Keratinocyte (primary cell): ENCODE results near the gene RNU5B-1.

Source experiments
- EZH2 ChIP-seq: IDR thresholded peaks from one replicate; pipeline ENCODE4 v1.6.1; 2012; ENCODE audit warnings: inconsistent platforms, mild to moderate bottlenecking, low read length, moderate library complexity
- TF ChIP-seq, protein P1 (sequence below), 3 experiments: IDR thresholded peaks in 1 of 3; conservative IDR thresholded peaks in 1 of 3; optimal IDR thresholded peaks in 1 of 3; 2 replicates in 2 of 3; 3 replicates in 1 of 3; pipeline versions ENCODE3 to v1.5.1; 2011; ENCODE audit warnings: low read length in 3 of 3, mild to moderate bottlenecking in 3 of 3, moderate library complexity in 2 of 3, control low read depth in 1 of 3, inconsistent platforms in 1 of 3; ENCODE audit not compliant: insufficient read depth in 2 of 3; ENCODE audit errors: extremely low read depth in 1 of 3

DNA sequence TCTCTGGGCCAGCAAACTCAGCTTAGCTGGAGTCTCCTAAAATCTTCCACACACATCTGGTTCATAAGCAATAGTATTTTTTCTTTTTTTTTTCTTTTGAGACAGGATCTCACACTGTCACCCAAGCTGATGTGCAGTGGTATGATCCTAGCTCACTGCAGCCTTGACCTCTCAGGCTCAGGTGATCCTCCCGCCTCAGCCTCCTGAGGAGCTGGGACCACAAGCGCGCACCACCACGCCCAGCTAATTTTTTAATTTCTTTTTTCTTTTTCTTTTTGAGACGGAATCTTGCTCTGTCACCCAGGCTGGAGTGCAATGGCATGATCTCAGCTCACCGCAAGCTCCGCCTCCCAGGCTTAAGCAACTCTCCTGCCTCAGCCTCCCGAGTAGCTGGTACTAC is 34.3 kb downstream of the RNU5B-1 start:
- TF ChIP-seq, protein P1, sequence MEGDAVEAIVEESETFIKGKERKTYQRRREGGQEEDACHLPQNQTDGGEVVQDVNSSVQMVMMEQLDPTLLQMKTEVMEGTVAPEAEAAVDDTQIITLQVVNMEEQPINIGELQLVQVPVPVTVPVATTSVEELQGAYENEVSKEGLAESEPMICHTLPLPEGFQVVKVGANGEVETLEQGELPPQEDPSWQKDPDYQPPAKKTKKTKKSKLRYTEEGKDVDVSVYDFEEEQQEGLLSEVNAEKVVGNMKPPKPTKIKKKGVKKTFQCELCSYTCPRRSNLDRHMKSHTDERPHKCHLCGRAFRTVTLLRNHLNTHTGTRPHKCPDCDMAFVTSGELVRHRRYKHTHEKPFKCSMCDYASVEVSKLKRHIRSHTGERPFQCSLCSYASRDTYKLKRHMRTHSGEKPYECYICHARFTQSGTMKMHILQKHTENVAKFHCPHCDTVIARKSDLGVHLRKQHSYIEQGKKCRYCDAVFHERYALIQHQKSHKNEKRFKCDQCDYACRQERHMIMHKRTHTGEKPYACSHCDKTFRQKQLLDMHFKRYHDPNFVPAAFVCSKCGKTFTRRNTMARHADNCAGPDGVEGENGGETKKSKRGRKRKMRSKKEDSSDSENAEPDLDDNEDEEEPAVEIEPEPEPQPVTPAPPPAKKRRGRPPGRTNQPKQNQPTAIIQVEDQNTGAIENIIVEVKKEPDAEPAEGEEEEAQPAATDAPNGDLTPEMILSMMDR (optimal IDR thresholded peaks at IDR 0.05 in 1 of 3, IDR thresholded peaks at IDR 0.05 in 1 of 3, conservative IDR thresholded peaks at IDR 0.05 in 1 of 3; ENCODE audit: extremely low read depth in 1 of 3, insufficient read depth in 2 of 3, low read length in 3 of 3): no peak
- TF ChIP-seq EZH2: no peak
